ENCODE data around the gene RAPGEFL1. TPM values are rescaled to one million over a fixed set of nuclear protein-coding genes. Genes with fewer than 3 reads are reported as not detected.

RAPGEFL1 gene
- total and polyA plus RNA-seq, 4 donors: 0.82 to 3.2 (median 1.4) TPM

DNA sequence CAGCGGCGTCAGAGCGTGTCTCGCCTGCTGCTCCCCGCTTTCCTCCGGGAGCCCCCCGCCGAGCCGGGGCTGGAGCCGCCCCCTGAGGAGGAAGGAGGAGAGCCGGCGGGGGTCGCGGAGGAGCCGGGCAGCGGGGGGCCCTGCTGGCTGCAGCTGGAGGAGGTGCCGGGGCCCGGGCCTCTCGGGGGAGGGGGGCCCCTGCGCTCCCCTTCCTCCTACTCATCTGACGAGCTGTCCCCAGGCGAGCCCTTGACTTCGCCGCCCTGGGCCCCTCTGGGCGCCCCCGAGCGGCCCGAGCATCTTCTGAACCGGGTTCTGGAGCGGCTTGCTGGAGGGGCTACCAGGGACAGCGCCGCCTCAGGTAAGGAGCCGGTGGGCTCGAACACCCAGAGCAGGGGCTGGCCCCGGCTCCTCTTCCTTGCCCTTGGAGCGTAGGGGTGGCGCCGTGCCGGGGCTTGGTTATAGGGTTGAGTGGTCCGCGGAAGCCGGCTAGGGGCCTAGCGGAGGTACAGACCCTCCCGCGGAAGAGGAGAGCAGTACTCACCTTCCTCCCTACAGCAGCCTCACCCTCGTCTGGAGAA lies 841 bp downstream of the RAPGEFL1 start:
- Histone ChIP-seq H3K9me3 (ENCODE audit: control insufficient read depth in 4 of 4, low read length in 3 of 4) (no peaks in the 10 kb centered on the region), H3K36me3 (ENCODE audit: control insufficient read depth in 4 of 4, insufficient read depth in 3 of 4, low read depth in 1 of 4, low read length in 3 of 4) (peaks cover 0 to 2% (median 0%) of the 10 kb centered on the region in 4 donors), H3K4me1 (ENCODE audit: control insufficient read depth in 4 of 4, insufficient read depth in 4 of 4, low read length in 3 of 4) (peaks cover 18 to 43% (median 27%) of the 10 kb centered on the region in 4 donors), H3K4me3 (ENCODE audit: low read depth in 1 of 3, low read length in 3 of 3) (peak overlapping the region in 1 of 3 donors; percentile 62), H3K27me3 (ENCODE audit: control insufficient read depth in 4 of 4, insufficient read depth in 4 of 4, low read length in 3 of 4) (no peaks in the 10 kb centered on the region), H3K9ac (ENCODE audit: low read depth in 1 of 2, low read length in 2 of 2) (no peak overlapping the region), H3K27ac (ENCODE audit: low read depth in 1 of 2, low read length in 2 of 2) (no peak overlapping the region)
- no peak for DNase-seq (ENCODE audit: low spot score)
- no peak for TF ChIP-seq ATF3 (IDR thresholded peaks at IDR 0.05)
- TF ChIP-seq, protein P1, sequence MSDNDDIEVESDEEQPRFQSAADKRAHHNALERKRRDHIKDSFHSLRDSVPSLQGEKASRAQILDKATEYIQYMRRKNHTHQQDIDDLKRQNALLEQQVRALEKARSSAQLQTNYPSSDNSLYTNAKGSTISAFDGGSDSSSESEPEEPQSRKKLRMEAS (IDR thresholded peaks at IDR 0.05): no peak
- no peak for TF ChIP-seq RAD21 (IDR thresholded peaks at IDR 0.05)
- TF ChIP-seq, protein P2, sequence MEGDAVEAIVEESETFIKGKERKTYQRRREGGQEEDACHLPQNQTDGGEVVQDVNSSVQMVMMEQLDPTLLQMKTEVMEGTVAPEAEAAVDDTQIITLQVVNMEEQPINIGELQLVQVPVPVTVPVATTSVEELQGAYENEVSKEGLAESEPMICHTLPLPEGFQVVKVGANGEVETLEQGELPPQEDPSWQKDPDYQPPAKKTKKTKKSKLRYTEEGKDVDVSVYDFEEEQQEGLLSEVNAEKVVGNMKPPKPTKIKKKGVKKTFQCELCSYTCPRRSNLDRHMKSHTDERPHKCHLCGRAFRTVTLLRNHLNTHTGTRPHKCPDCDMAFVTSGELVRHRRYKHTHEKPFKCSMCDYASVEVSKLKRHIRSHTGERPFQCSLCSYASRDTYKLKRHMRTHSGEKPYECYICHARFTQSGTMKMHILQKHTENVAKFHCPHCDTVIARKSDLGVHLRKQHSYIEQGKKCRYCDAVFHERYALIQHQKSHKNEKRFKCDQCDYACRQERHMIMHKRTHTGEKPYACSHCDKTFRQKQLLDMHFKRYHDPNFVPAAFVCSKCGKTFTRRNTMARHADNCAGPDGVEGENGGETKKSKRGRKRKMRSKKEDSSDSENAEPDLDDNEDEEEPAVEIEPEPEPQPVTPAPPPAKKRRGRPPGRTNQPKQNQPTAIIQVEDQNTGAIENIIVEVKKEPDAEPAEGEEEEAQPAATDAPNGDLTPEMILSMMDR (IDR thresholded peaks at IDR 0.05; ENCODE audit: low read depth, low read length, missing input control): no peak
- no peak for TF ChIP-seq EGR1 (IDR thresholded peaks at IDR 0.05; ENCODE audit: low read depth in 2 of 2)
- TF ChIP-seq RXRA (IDR thresholded peaks at IDR 0.05): no peak
- no peak for TF ChIP-seq JUND (IDR thresholded peaks at IDR 0.05)
- TF ChIP-seq TAF1 (conservative IDR thresholded peaks at IDR 0.05): no peak
- no peak for TF ChIP-seq SP1 (IDR thresholded peaks at IDR 0.05)
- TF ChIP-seq HNF4A (conservative IDR thresholded peaks at IDR 0.05): no peak
- TF ChIP-seq, protein P3, sequence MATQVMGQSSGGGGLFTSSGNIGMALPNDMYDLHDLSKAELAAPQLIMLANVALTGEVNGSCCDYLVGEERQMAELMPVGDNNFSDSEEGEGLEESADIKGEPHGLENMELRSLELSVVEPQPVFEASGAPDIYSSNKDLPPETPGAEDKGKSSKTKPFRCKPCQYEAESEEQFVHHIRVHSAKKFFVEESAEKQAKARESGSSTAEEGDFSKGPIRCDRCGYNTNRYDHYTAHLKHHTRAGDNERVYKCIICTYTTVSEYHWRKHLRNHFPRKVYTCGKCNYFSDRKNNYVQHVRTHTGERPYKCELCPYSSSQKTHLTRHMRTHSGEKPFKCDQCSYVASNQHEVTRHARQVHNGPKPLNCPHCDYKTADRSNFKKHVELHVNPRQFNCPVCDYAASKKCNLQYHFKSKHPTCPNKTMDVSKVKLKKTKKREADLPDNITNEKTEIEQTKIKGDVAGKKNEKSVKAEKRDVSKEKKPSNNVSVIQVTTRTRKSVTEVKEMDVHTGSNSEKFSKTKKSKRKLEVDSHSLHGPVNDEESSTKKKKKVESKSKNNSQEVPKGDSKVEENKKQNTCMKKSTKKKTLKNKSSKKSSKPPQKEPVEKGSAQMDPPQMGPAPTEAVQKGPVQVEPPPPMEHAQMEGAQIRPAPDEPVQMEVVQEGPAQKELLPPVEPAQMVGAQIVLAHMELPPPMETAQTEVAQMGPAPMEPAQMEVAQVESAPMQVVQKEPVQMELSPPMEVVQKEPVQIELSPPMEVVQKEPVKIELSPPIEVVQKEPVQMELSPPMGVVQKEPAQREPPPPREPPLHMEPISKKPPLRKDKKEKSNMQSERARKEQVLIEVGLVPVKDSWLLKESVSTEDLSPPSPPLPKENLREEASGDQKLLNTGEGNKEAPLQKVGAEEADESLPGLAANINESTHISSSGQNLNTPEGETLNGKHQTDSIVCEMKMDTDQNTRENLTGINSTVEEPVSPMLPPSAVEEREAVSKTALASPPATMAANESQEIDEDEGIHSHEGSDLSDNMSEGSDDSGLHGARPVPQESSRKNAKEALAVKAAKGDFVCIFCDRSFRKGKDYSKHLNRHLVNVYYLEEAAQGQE (IDR thresholded peaks at IDR 0.05): no peak
- TF ChIP-seq, protein P4, sequence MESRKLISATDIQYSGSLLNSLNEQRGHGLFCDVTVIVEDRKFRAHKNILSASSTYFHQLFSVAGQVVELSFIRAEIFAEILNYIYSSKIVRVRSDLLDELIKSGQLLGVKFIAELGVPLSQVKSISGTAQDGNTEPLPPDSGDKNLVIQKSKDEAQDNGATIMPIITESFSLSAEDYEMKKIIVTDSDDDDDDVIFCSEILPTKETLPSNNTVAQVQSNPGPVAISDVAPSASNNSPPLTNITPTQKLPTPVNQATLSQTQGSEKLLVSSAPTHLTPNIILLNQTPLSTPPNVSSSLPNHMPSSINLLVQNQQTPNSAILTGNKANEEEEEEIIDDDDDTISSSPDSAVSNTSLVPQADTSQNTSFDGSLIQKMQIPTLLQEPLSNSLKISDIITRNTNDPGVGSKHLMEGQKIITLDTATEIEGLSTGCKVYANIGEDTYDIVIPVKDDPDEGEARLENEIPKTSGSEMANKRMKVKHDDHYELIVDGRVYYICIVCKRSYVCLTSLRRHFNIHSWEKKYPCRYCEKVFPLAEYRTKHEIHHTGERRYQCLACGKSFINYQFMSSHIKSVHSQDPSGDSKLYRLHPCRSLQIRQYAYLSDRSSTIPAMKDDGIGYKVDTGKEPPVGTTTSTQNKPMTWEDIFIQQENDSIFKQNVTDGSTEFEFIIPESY (IDR thresholded peaks at IDR 0.05): no peak
- TF ChIP-seq GABPA (IDR thresholded peaks at IDR 0.05 in 1 of 2, conservative IDR thresholded peaks at IDR 0.05 in 1 of 2): no peak
- no peak for TF ChIP-seq HNF4G (IDR thresholded peaks at IDR 0.05)
- WGBS: 51% methylated on average over 45 of the region's 46 CpGs

GRCh38 chr17:40178660-40179059 lies 1.4 kb downstream of the RAPGEFL1 start:
- H3K27me3 ChIP-seq (ENCODE audit: control insufficient read depth in 4 of 4, insufficient read depth in 4 of 4, low read length in 3 of 4): no peaks in the 10 kb centered on the region
- 88% methylated on average over 7 of the region's 7 CpGs for WGBS
- no peak overlapping the region for H3K9ac ChIP-seq (ENCODE audit: low read depth in 1 of 2, low read length in 2 of 2)
- H3K4me3 ChIP-seq (ENCODE audit: low read depth in 1 of 3, low read length in 3 of 3): no peak overlapping the region
- DNase-seq (ENCODE audit: low spot score): no peak
- TF ChIP-seq JUND (IDR thresholded peaks at IDR 0.05) (no peak), EGR1 (IDR thresholded peaks at IDR 0.05; ENCODE audit: low read depth in 2 of 2) (no peak), FOXA2 (IDR thresholded peaks at IDR 0.05) (no peak), YY1 (IDR thresholded peaks at IDR 0.05) (no peak)
- TF ChIP-seq, protein P3 (IDR thresholded peaks at IDR 0.05): no peak
- no peaks in the 10 kb centered on the region for H3K9me3 ChIP-seq (ENCODE audit: control insufficient read depth in 4 of 4, low read length in 3 of 4)
- peaks cover 13 to 38% (median 24%) of the 10 kb centered on the region in 4 donors for H3K4me1 ChIP-seq (ENCODE audit: control insufficient read depth in 4 of 4, insufficient read depth in 4 of 4, low read length in 3 of 4)
- peaks cover 0 to 2% (median 0%) of the 10 kb centered on the region in 4 donors for H3K36me3 ChIP-seq (ENCODE audit: control insufficient read depth in 4 of 4, insufficient read depth in 3 of 4, low read depth in 1 of 4, low read length in 3 of 4)
- no peak overlapping the region for H3K27ac ChIP-seq (ENCODE audit: low read depth in 1 of 2, low read length in 2 of 2)

Data from liver (tissue), 9 donors.